HEK293 (cell line): ENCODE data around the gene FAM83E.
A peak's percentile ranks its signal among the peaks of the same experiment; 100 is the strongest.

Experiments
- GLI2 ChIP-seq: fragments of 450-650 bp; formaldehyde crosslinking; IDR thresholded peaks from 2 replicates; pipeline ENCODE4; 2017; ENCODE audit warnings: missing biosample characterization, missing genetic modification characterization, low read depth, borderline replicate concordance
- KLF9 ChIP-seq: fragments of 450-650 bp; formaldehyde crosslinking; IDR thresholded peaks from 2 replicates; pipeline ENCODE4 v1.5.1; 2016; ENCODE audit warnings: missing biosample characterization, missing genetic modification characterization, low read depth
- MEIS1 ChIP-seq: sonication (generic); formaldehyde crosslinking; IDR thresholded peaks from 2 replicates; pipeline ENCODE4 v1.8.1; 2022; ENCODE audit warnings: missing genetic modification reagents, mild to moderate bottlenecking, borderline replicate concordance
- PRDM2 ChIP-seq: fragments of 450-650 bp; formaldehyde crosslinking; IDR thresholded peaks from 2 replicates; pipeline ENCODE4 v1.5.1; 2016; ENCODE audit warnings: missing biosample characterization, missing genetic modification characterization, borderline replicate concordance
- SCRT1 ChIP-seq: fragments of 450-650 bp; formaldehyde crosslinking; IDR thresholded peaks from 2 replicates; pipeline ENCODE4 v1.5.1; 2016; ENCODE audit warnings: missing biosample characterization, missing genetic modification characterization, borderline replicate concordance
- SCRT2 ChIP-seq: fragments of 450-650 bp; formaldehyde crosslinking; IDR thresholded peaks from 2 replicates; pipeline ENCODE4 v1.5.1; 2016; ENCODE audit warnings: missing biosample characterization, missing genetic modification characterization
- SETDB1 ChIP-seq: IDR thresholded peaks from one replicate; pipeline ENCODE4 v1.6.1; 2017; ENCODE audit warnings: mild to moderate bottlenecking, low read length, moderate library complexity, mixed read lengths; ENCODE audit not compliant: insufficient read length
- SP2 ChIP-seq: fragments of 450-650 bp; formaldehyde crosslinking; IDR thresholded peaks from 2 replicates; pipeline ENCODE4 v1.5.1; 2016; ENCODE audit warnings: missing biosample characterization, missing genetic modification characterization
- SP7 ChIP-seq: fragments of 450-650 bp; formaldehyde crosslinking; IDR thresholded peaks from 2 replicates; pipeline ENCODE4 v1.5.1; 2016; ENCODE audit warnings: missing biosample characterization, missing genetic modification characterization
- ZBTB26 ChIP-seq: fragments of 450-650 bp; formaldehyde crosslinking; optimal IDR thresholded peaks from 2 replicates; pipeline ENCODE3; 2016; ENCODE audit warnings: missing biosample characterization, mild to moderate bottlenecking, missing genetic modification characterization
- ZFP69B ChIP-seq: fragments of 450-650 bp; formaldehyde crosslinking; IDR thresholded peaks from 2 replicates; pipeline ENCODE4 v1.5.1; 2016; ENCODE audit warnings: missing biosample characterization, missing genetic modification characterization
- ZNF155 ChIP-seq: fragments of 450-650 bp; formaldehyde crosslinking; IDR thresholded peaks from 2 replicates; pipeline ENCODE4 v1.5.1; 2016; ENCODE audit warnings: missing biosample characterization, missing genetic modification characterization
- ZNF157 ChIP-seq: fragments of 450-650 bp; formaldehyde crosslinking; IDR thresholded peaks from 2 replicates; pipeline ENCODE4 v1.5.1; 2016; ENCODE audit warnings: missing biosample characterization, missing genetic modification characterization
- ZNF169 ChIP-seq: fragments of 450-650 bp; formaldehyde crosslinking; IDR thresholded peaks from 2 replicates; pipeline ENCODE4 v1.5.1; 2016; ENCODE audit warnings: missing biosample characterization, missing genetic modification characterization
- ZNF175 ChIP-seq: fragments of 450-650 bp; formaldehyde crosslinking; IDR thresholded peaks from 2 replicates; pipeline ENCODE4 v1.5.1; 2016; ENCODE audit warnings: missing biosample characterization, missing genetic modification characterization
- ZNF19 ChIP-seq: fragments of 450-650 bp; formaldehyde crosslinking; IDR thresholded peaks from 2 replicates; pipeline ENCODE4; 2016; ENCODE audit warnings: missing biosample characterization, missing genetic modification characterization, low read depth
- ZNF341 ChIP-seq: fragments of 450-650 bp; formaldehyde crosslinking; IDR thresholded peaks from 2 replicates; pipeline ENCODE4; 2016; ENCODE audit warnings: low read depth, missing biosample characterization, missing genetic modification characterization
- ZNF530 ChIP-seq: fragments of 450-650 bp; formaldehyde crosslinking; IDR thresholded peaks from 2 replicates; pipeline ENCODE4 v1.5.1; 2016; ENCODE audit warnings: low read depth, missing biosample characterization, missing genetic modification characterization
- ZNF549 ChIP-seq: fragments of 450-650 bp; IDR thresholded peaks from 2 replicates; pipeline ENCODE4 v1.5.1; 2018; ENCODE audit warnings: missing biosample characterization, missing genetic modification characterization, mild to moderate bottlenecking, inconsistent platforms, moderate library complexity
- ZNF555 ChIP-seq: fragments of 450-650 bp; formaldehyde crosslinking; conservative IDR thresholded peaks from 2 replicates; pipeline ENCODE4 v1.5.1; 2017; ENCODE audit warnings: missing biosample characterization, mild to moderate bottlenecking, missing genetic modification characterization, inconsistent platforms
- ZNF600 ChIP-seq: fragments of 450-650 bp; formaldehyde crosslinking; IDR thresholded peaks from 2 replicates; pipeline ENCODE4 v1.5.1; 2016; ENCODE audit warnings: missing biosample characterization, missing genetic modification characterization
- ZNF791 ChIP-seq: fragments of 450-650 bp; formaldehyde crosslinking; IDR thresholded peaks from 2 replicates; pipeline ENCODE4 v1.5.1; 2016; ENCODE audit warnings: missing biosample characterization, missing genetic modification characterization
- ZSCAN23 ChIP-seq: fragments of 450-650 bp; formaldehyde crosslinking; IDR thresholded peaks from 2 replicates; pipeline ENCODE4 v1.5.1; 2016; ENCODE audit warnings: missing biosample characterization, missing genetic modification characterization
- TF ChIP-seq, protein P1 (sequence below): fragments of 450-650 bp; formaldehyde crosslinking; IDR thresholded peaks from 2 replicates; pipeline ENCODE4 v1.5.1; 2017; ENCODE audit warnings: missing biosample characterization, missing genetic modification characterization
- TF ChIP-seq, protein P2 (sequence below): fragments of 450-650 bp; formaldehyde crosslinking; IDR thresholded peaks from 2 replicates; pipeline ENCODE4 v1.5.1; 2016; ENCODE audit warnings: missing biosample characterization, missing genetic modification characterization

The FAM83E gene

GRCh38 chr19:48660852-48661710 is 46.2 kb upstream of the FAM83E start (continued):
- TF ChIP-seq ZNF549 (tag by site-specific recombination) (peak; percentile 88), ZBTB26 (tag by site-specific recombination) (no peak), ZSCAN23 (tag by site-specific recombination) (no peak), ZNF169 (tag by site-specific recombination) (no peak), KLF9 (no peak; the same call in 1 of the 2 replicates), SP2 (tag by site-specific recombination) (peak; percentile 53), ZNF555 (tag by site-specific recombination) (no peak), MEIS1 (CRISPR knock-in tag) (no peak), GLI2 (no peak), ZNF530 (no peak), ZNF157 (tag by site-specific recombination) (no peak), ZNF791 (tag by site-specific recombination) (no peak), SCRT2 (tag by site-specific recombination) (peak; percentile 95), ZNF341 (peak; percentile 60), ZNF600 (tag by site-specific recombination) (peak; percentile 52; the same call in 1 of the 2 replicates), SCRT1 (tag by site-specific recombination) (peak; percentile 74), ZNF175 (tag by site-specific recombination) (no peak), ZFP69B (tag by site-specific recombination) (no peak), ZNF155 (tag by site-specific recombination) (no peak), PRDM2 (no peak), SP7 (0 out of 2 replicates have a peak, but pooled peaks have one; percentile 11), SETDB1 (peak; percentile 60), ZNF19 (no peak)
- TF ChIP-seq, protein P1, sequence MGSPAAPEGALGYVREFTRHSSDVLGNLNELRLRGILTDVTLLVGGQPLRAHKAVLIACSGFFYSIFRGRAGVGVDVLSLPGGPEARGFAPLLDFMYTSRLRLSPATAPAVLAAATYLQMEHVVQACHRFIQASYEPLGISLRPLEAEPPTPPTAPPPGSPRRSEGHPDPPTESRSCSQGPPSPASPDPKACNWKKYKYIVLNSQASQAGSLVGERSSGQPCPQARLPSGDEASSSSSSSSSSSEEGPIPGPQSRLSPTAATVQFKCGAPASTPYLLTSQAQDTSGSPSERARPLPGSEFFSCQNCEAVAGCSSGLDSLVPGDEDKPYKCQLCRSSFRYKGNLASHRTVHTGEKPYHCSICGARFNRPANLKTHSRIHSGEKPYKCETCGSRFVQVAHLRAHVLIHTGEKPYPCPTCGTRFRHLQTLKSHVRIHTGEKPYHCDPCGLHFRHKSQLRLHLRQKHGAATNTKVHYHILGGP (tag by site-specific recombination) = no peak
- TF ChIP-seq, protein P2, sequence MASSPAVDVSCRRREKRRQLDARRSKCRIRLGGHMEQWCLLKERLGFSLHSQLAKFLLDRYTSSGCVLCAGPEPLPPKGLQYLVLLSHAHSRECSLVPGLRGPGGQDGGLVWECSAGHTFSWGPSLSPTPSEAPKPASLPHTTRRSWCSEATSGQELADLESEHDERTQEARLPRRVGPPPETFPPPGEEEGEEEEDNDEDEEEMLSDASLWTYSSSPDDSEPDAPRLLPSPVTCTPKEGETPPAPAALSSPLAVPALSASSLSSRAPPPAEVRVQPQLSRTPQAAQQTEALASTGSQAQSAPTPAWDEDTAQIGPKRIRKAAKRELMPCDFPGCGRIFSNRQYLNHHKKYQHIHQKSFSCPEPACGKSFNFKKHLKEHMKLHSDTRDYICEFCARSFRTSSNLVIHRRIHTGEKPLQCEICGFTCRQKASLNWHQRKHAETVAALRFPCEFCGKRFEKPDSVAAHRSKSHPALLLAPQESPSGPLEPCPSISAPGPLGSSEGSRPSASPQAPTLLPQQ (tag by site-specific recombination) = no peak
